ENCODE data around the gene SPTBN1. TPM values are rescaled to one million over a fixed set of nuclear protein-coding genes. Genes with fewer than 3 reads are reported as not detected.

The SPTBN1 gene
- total RNA-seq, 1 experiment from 2014 or later, result 204 TPM

DNA sequence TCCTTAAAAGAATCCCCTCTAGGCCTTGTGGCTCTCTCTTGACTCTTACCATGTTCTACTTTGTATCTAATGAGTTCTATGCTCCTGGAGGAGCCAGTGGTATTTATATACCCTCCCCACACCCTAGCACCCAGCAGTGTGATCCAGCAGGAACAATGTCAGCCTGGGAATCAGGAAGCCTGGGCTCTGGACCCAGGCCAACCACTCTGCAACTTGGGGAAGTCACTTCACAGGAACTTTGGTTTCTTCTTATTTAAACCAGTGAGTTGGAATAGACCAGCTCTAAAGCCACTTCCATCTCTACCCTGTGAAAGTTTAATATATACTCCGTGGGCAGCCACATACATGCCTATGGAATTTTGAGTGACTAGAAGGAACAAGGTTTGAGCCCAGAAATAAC lies 11.6 kb upstream of the SPTBN1 start:
- Mint-ChIP-seq H3K4me3 (no peak overlapping the region), H3K9me3 (peaks cover 4% of the 10 kb centered on the region; the same call in 1 of the 2 replicates), H3K27me3 (ENCODE audit: low read depth) (no peaks in the 10 kb centered on the region), H3K36me3 (no peaks in the 10 kb centered on the region), H3K4me1 (no peaks in the 10 kb centered on the region), H3K27ac (no peak overlapping the region)
- POLR2A ChIA-PET, result no interaction called here
- no peak for ATAC-seq
- TF ChIP-seq RELA (CRISPR knock-in tag; IDR thresholded peaks at IDR 0.05; ENCODE audit: borderline replicate concordance), result no peak
- TF ChIP-seq ZNF423 (CRISPR knock-in tag; IDR thresholded peaks at IDR 0.05), result no peak
- TF ChIP-seq GTF2I (CRISPR knock-in tag; conservative IDR thresholded peaks at IDR 0.05), result no peak
- no peak for TF ChIP-seq ZNF121 (CRISPR knock-in tag; IDR thresholded peaks at IDR 0.05)
- DNase-seq (ENCODE audit: low spot score), result no peak
- CTCF ChIA-PET, result no interaction called here

DNA sequence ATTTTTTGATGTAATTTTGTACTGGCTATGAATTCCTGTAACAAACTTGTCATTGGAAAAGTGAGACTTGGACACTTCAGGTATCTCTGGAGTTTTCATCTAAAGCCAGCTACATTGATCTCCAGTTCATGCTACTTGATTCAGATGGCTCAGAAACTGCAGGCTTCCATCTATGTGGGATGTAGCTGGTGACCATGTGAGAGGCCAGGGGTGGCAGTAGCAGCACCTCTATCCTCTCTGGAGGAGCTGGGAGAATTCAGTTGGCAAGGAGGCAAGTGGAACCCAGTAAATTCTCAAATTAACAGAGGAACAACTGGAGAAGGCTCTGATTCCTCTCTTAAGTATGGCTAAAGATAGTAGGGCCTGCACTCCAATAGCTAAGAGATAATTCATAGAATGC lies 10.0 kb upstream of the SPTBN1 start:
- ATAC-seq (no peak; the same call in 1 of the 2 replicates), DNase-seq (ENCODE audit: low spot score) (no peak)
- no peaks in the 10 kb centered on the region for H3K36me3 Mint-ChIP-seq
- no peak overlapping the region for H3K27ac Mint-ChIP-seq
- no peaks in the 10 kb centered on the region for H3K27me3 Mint-ChIP-seq (ENCODE audit: low read depth)
- no peak overlapping the region for H3K4me3 Mint-ChIP-seq
- no peak for TF ChIP-seq ZNF317 (CRISPR knock-in tag; IDR thresholded peaks at IDR 0.05; ENCODE audit: borderline replicate concordance, low read depth)
- TF ChIP-seq NFATC4 (CRISPR knock-in tag; IDR thresholded peaks at IDR 0.05), result no peak
- TF ChIP-seq ZNF423 (CRISPR knock-in tag; IDR thresholded peaks at IDR 0.05), result no peak
- TF ChIP-seq RORB (CRISPR knock-in tag; IDR thresholded peaks at IDR 0.05), result no peak
- no peak for TF ChIP-seq ZNF416 (CRISPR knock-in tag; IDR thresholded peaks at IDR 0.05)
- TF ChIP-seq, protein P1, sequence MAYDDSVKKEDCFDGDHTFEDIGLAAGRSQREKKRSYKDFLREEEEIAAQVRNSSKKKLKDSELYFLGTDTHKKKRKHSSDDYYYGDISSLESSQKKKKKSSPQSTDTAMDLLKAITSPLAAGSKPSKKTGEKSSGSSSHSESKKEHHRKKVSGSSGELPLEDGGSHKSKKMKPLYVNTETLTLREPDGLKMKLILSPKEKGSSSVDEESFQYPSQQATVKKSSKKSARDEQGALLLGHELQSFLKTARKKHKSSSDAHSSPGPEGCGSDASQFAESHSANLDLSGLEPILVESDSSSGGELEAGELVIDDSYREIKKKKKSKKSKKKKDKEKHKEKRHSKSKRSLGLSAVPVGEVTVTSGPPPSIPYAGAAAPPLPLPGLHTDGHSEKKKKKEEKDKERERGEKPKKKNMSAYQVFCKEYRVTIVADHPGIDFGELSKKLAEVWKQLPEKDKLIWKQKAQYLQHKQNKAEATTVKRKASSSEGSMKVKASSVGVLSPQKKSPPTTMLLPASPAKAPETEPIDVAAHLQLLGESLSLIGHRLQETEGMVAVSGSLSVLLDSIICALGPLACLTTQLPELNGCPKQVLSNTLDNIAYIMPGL (CRISPR knock-in tag; IDR thresholded peaks at IDR 0.05), result no peak
- TF ChIP-seq NFYB (CRISPR knock-in tag; conservative IDR thresholded peaks at IDR 0.05; ENCODE audit: low read depth), result no peak
- TF ChIP-seq, protein P2, sequence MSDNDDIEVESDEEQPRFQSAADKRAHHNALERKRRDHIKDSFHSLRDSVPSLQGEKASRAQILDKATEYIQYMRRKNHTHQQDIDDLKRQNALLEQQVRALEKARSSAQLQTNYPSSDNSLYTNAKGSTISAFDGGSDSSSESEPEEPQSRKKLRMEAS (CRISPR knock-in tag; IDR thresholded peaks at IDR 0.05), result no peak
- TF ChIP-seq TCF7 (CRISPR knock-in tag; IDR thresholded peaks at IDR 0.05; ENCODE audit: low read depth), result no peak
- TF ChIP-seq, protein P3, sequence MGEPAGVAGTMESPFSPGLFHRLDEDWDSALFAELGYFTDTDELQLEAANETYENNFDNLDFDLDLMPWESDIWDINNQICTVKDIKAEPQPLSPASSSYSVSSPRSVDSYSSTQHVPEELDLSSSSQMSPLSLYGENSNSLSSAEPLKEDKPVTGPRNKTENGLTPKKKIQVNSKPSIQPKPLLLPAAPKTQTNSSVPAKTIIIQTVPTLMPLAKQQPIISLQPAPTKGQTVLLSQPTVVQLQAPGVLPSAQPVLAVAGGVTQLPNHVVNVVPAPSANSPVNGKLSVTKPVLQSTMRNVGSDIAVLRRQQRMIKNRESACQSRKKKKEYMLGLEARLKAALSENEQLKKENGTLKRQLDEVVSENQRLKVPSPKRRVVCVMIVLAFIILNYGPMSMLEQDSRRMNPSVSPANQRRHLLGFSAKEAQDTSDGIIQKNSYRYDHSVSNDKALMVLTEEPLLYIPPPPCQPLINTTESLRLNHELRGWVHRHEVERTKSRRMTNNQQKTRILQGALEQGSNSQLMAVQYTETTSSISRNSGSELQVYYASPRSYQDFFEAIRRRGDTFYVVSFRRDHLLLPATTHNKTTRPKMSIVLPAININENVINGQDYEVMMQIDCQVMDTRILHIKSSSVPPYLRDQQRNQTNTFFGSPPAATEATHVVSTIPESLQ (CRISPR knock-in tag; IDR thresholded peaks at IDR 0.05), result no peak
- ChIA-PET CTCF (interaction anchor here (2.2 kb wide), 1 partner anchor 57 kb away, joined by 5 read pairs; no protein-coding TSS in a partner anchor), POLR2A (no interaction called here)
- H3K4me1 Mint-ChIP-seq, result no peaks in the 10 kb centered on the region
- peaks cover 4% of the 10 kb centered on the region; the same call in 1 of the 2 replicates for H3K9me3 Mint-ChIP-seq

DNA sequence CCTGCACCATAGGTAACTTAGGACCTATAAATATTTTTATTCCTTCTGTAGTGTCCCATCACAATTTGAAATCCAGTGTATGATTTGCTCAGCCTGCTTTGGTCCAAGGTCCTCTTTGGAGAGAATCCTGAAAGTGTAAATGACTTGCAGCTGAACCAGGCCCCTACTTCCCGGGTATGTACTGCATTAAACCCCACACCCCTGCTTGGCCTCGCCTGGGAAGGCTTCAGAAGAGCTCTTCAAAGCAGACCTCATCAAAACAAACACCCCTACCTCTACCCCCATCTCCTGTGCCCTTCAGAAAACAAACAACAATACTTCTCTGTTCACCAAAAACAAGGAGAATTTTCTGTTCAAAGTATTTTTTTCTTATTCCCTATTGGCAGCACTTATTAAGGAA lies 9.5 kb upstream of the SPTBN1 start:
- no peak overlapping the region for H3K27ac Mint-ChIP-seq
- no peak for ATAC-seq
- no peak overlapping the region for H3K4me3 Mint-ChIP-seq
- peaks cover 4% of the 10 kb centered on the region; the same call in 1 of the 2 replicates for H3K9me3 Mint-ChIP-seq
- ChIA-PET POLR2A (no interaction called here), CTCF (interaction anchor here (2.2 kb wide), 1 partner anchor 56 kb away, joined by 5 read pairs; no protein-coding TSS in a partner anchor)
- no peaks in the 10 kb centered on the region for H3K27me3 Mint-ChIP-seq (ENCODE audit: low read depth)
- no peak for DNase-seq (ENCODE audit: low spot score)
- H3K4me1 Mint-ChIP-seq, result no peaks in the 10 kb centered on the region
- H3K36me3 Mint-ChIP-seq, result no peaks in the 10 kb centered on the region
- TF ChIP-seq SMAD3 (CRISPR knock-in tag; IDR thresholded peaks at IDR 0.05; ENCODE audit: borderline replicate concordance) (no peak), ZBTB21 (CRISPR knock-in tag; IDR thresholded peaks at IDR 0.05; ENCODE audit: borderline replicate concordance) (no peak), ZNF219 (CRISPR knock-in tag; IDR thresholded peaks at IDR 0.05; ENCODE audit: borderline replicate concordance) (no peak), FOXP1 (CRISPR knock-in tag; IDR thresholded peaks at IDR 0.05; ENCODE audit: borderline replicate concordance) (no peak), FOXK1 (CRISPR knock-in tag; IDR thresholded peaks at IDR 0.05) (no peak)
- TF ChIP-seq, protein P4, sequence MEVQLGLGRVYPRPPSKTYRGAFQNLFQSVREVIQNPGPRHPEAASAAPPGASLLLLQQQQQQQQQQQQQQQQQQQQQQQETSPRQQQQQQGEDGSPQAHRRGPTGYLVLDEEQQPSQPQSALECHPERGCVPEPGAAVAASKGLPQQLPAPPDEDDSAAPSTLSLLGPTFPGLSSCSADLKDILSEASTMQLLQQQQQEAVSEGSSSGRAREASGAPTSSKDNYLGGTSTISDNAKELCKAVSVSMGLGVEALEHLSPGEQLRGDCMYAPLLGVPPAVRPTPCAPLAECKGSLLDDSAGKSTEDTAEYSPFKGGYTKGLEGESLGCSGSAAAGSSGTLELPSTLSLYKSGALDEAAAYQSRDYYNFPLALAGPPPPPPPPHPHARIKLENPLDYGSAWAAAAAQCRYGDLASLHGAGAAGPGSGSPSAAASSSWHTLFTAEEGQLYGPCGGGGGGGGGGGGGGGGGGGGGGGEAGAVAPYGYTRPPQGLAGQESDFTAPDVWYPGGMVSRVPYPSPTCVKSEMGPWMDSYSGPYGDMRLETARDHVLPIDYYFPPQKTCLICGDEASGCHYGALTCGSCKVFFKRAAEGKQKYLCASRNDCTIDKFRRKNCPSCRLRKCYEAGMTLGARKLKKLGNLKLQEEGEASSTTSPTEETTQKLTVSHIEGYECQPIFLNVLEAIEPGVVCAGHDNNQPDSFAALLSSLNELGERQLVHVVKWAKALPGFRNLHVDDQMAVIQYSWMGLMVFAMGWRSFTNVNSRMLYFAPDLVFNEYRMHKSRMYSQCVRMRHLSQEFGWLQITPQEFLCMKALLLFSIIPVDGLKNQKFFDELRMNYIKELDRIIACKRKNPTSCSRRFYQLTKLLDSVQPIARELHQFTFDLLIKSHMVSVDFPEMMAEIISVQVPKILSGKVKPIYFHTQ (CRISPR knock-in tag; IDR thresholded peaks at IDR 0.05), result no peak
- TF ChIP-seq, protein P5, sequence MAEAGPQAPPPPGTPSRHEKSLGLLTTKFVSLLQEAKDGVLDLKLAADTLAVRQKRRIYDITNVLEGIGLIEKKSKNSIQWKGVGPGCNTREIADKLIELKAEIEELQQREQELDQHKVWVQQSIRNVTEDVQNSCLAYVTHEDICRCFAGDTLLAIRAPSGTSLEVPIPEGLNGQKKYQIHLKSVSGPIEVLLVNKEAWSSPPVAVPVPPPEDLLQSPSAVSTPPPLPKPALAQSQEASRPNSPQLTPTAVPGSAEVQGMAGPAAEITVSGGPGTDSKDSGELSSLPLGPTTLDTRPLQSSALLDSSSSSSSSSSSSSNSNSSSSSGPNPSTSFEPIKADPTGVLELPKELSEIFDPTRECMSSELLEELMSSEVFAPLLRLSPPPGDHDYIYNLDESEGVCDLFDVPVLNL (CRISPR knock-in tag; IDR thresholded peaks at IDR 0.05; ENCODE audit: borderline replicate concordance, low read depth), result no peak
- TF ChIP-seq, protein P6, sequence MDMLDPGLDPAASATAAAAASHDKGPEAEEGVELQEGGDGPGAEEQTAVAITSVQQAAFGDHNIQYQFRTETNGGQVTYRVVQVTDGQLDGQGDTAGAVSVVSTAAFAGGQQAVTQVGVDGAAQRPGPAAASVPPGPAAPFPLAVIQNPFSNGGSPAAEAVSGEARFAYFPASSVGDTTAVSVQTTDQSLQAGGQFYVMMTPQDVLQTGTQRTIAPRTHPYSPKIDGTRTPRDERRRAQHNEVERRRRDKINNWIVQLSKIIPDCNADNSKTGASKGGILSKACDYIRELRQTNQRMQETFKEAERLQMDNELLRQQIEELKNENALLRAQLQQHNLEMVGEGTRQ (CRISPR knock-in tag; IDR thresholded peaks at IDR 0.05), result no peak

Measured in WTC11 (cell line).